Measurements from ENCODE around the gene ZNF362. TPM values are rescaled to one million over a fixed set of nuclear protein-coding genes. Genes with fewer than 3 reads are reported as not detected.
A peak's percentile ranks its signal among the peaks of the same experiment; 100 is the strongest.

ZNF362 gene
- total and polyA plus RNA-seq, 2 experiments from 2014 or later, result 22.5 to 55.0 TPM

DNA sequence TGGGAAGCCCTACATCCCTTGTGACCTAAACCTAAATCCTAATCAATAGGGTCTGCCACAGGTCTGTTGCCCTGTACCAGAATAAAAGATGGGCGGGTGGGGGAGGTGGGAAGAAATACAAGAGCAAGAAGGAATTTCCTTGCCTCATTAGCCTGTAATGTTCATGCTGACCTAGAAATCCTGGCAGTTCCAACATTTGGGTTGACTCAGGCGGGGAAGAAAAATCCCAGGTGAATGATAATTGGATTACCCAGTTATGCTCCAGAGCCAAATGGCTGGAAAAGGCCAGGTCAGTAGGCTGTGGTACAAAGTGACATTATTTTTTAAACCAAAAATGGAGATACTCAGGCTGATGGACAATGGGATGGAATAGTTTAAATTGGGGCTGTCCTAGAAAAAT is 91.9 kb downstream of the ZNF362 start:
- no peaks in the 10 kb centered on the region for H3K9me2 ChIP-seq (replicated peaks; ENCODE audit: insufficient read depth)
- H3K9me3 ChIP-seq (ENCODE audit: low read depth), result no peaks in the 10 kb centered on the region
- H3K79me2 ChIP-seq, result peaks cover 64% of the 10 kb centered on the region
- H2AFZ ChIP-seq, result no peak overlapping the region
- 57% methylated on average over 2 of the region's 2 CpGs for WGBS (ENCODE audit: low lambda C conversion rate, missing lambda C conversion rate)
- peaks cover 56% of the 10 kb centered on the region for H3K4me1 ChIP-seq (ENCODE audit: insufficient read depth)
- TF ChIP-seq EZH2 (IDR thresholded peaks at IDR 0.05; ENCODE audit: borderline replicate concordance), result no peak
- TF ChIP-seq EZH2phosphoT487 (IDR thresholded peaks at IDR 0.05; ENCODE audit: low read depth, severe bottlenecking, unreplicated experiment), result no peak
- TF ChIP-seq, protein P1, sequence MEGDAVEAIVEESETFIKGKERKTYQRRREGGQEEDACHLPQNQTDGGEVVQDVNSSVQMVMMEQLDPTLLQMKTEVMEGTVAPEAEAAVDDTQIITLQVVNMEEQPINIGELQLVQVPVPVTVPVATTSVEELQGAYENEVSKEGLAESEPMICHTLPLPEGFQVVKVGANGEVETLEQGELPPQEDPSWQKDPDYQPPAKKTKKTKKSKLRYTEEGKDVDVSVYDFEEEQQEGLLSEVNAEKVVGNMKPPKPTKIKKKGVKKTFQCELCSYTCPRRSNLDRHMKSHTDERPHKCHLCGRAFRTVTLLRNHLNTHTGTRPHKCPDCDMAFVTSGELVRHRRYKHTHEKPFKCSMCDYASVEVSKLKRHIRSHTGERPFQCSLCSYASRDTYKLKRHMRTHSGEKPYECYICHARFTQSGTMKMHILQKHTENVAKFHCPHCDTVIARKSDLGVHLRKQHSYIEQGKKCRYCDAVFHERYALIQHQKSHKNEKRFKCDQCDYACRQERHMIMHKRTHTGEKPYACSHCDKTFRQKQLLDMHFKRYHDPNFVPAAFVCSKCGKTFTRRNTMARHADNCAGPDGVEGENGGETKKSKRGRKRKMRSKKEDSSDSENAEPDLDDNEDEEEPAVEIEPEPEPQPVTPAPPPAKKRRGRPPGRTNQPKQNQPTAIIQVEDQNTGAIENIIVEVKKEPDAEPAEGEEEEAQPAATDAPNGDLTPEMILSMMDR (IDR thresholded peaks at IDR 0.05; ENCODE audit: poor library complexity), result no peak
- H3K4me2 ChIP-seq, result peak overlapping the region; percentile 93
- no peaks in the 10 kb centered on the region for H3K36me3 ChIP-seq (replicated peaks; ENCODE audit: insufficient read depth, low read depth)
- DNase-seq (ENCODE audit: low spot score), result no peak
- H3K4me3 ChIP-seq, result peak overlapping the region; percentile 92
- H4K20me1 ChIP-seq (ENCODE audit: insufficient read depth, poor library complexity, severe bottlenecking), result peaks cover 48% of the 10 kb centered on the region
- H3K27me3 ChIP-seq, result no peaks in the 10 kb centered on the region
- peak overlapping the region; percentile 96 for H3K27ac ChIP-seq

DNA sequence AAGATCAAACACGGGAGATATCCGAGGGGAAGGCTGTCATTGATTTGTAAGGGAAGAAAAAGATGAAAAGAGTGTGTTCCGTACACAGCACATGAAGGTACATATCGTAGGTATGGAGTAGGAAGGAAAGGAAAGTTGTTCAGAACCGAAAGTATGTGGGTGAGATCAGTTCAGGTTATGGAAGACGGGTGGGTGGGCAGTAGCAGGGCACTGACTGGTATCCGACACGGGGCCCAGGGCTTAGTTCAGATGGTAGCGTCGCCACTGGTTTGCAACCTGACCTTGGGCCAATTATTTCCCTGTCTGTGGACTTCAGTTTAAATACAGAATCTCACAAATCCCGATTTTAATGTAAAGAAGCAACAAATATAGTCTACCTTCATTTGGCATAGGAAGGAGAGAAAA is 92.4 kb downstream of the ZNF362 start:
- Histone ChIP-seq H2AFZ (no peak overlapping the region), H3K4me3 (peak overlapping the region; percentile 92), H3K9me2 (replicated peaks; ENCODE audit: insufficient read depth) (no peaks in the 10 kb centered on the region), H3K36me3 (replicated peaks; ENCODE audit: insufficient read depth, low read depth) (no peaks in the 10 kb centered on the region), H3K4me2 (peak overlapping the region; percentile 93), H3K79me2 (peaks cover 60% of the 10 kb centered on the region), H3K27me3 (no peaks in the 10 kb centered on the region), H3K27ac (peak overlapping the region; percentile 96), H3K9me3 (ENCODE audit: low read depth) (no peaks in the 10 kb centered on the region), H3K4me1 (ENCODE audit: insufficient read depth) (peaks cover 52% of the 10 kb centered on the region), H4K20me1 (ENCODE audit: insufficient read depth, poor library complexity, severe bottlenecking) (peaks cover 45% of the 10 kb centered on the region)
- no peak for TF ChIP-seq EZH2 (IDR thresholded peaks at IDR 0.05; ENCODE audit: borderline replicate concordance)
- TF ChIP-seq EZH2phosphoT487 (IDR thresholded peaks at IDR 0.05; ENCODE audit: low read depth, severe bottlenecking, unreplicated experiment), result no peak
- TF ChIP-seq, protein P1 (IDR thresholded peaks at IDR 0.05; ENCODE audit: poor library complexity), result no peak
- WGBS (ENCODE audit: low lambda C conversion rate, missing lambda C conversion rate), result 2% methylated on average over 11 of the region's 11 CpGs
- no peak for DNase-seq (ENCODE audit: low spot score)

DNA sequence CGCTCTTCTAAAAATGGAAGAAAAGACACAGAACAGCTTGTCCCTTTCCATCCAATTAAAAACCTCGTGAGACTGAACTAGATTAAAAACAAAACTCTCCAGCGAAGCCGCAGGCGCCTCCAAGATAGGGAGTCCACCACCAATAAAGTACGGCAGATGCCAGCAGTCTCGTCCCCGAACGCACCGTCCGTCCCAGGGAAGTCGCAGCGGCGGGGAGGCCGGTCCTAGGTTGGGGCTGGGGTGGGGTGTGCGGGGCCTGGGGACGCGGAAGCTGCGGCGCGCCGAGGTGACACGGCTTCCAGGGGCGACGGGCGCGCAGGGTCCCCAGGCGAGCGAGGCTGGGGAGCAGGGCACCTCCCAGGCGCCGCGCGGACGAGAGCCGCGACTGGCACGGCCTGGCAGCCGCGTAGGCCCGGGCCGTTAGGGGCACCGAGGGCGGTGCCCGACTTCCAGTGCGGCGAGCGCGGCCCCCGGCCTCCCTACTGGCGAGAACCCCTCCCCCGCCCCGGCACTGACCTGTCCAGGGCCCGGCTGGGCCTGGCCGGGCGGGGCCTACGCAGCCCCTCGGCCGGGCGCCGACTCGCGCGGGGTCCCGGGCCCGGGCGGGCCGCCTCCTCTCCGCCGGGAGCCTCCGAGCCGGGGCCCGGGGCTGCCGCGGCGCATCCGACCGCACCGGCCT is 92.9 kb downstream of the ZNF362 start:
- H3K4me1 ChIP-seq (ENCODE audit: insufficient read depth), result peaks cover 47% of the 10 kb centered on the region
- no peaks in the 10 kb centered on the region for H3K9me3 ChIP-seq (ENCODE audit: low read depth)
- peak; percentile 75 for DNase-seq (ENCODE audit: low spot score)
- peak overlapping the region; percentile 96 for H3K27ac ChIP-seq
- peak overlapping the region; percentile 93 for H3K4me2 ChIP-seq
- peaks cover 39% of the 10 kb centered on the region for H4K20me1 ChIP-seq (ENCODE audit: insufficient read depth, poor library complexity, severe bottlenecking)
- 3% methylated on average over 14 of the region's 78 CpGs for WGBS (ENCODE audit: low lambda C conversion rate, missing lambda C conversion rate)
- H3K27me3 ChIP-seq, result no peaks in the 10 kb centered on the region
- H3K4me3 ChIP-seq, result peak overlapping the region; percentile 92
- H2AFZ ChIP-seq, result no peak overlapping the region
- TF ChIP-seq EZH2 (IDR thresholded peaks at IDR 0.05; ENCODE audit: borderline replicate concordance) (no peak), EZH2phosphoT487 (IDR thresholded peaks at IDR 0.05; ENCODE audit: low read depth, severe bottlenecking, unreplicated experiment) (no peak)
- TF ChIP-seq, protein P1 (IDR thresholded peaks at IDR 0.05; ENCODE audit: poor library complexity), result no peak
- no peaks in the 10 kb centered on the region for H3K9me2 ChIP-seq (replicated peaks; ENCODE audit: insufficient read depth)
- no peaks in the 10 kb centered on the region for H3K36me3 ChIP-seq (replicated peaks; ENCODE audit: insufficient read depth, low read depth)
- H3K79me2 ChIP-seq, result peaks cover 54% of the 10 kb centered on the region

All from hepatocyte (in vitro differentiated cells).